Adrenal gland (tissue), 12 donors: Measurements from ENCODE around the gene ALDH8A1. TPM values are rescaled to one million over a fixed set of nuclear protein-coding genes. Genes with fewer than 3 reads are reported as not detected.

Experiments
- DNase-seq, 7 donors: peaks; one replicate each; pipeline ENCODE4 v3.0.0-alpha.2; 2019 to 2020
- H3K27ac ChIP-seq, 5 donors: fragments of 200-600 bp; sonication (generic) in 4 of 5; 1 replicate in 3 of 5; 2 replicates in 2 of 5; pipeline versions ENCODE4 v1.5.1 to v1.8.0; 2016 to 2020; ENCODE audit warnings: mild to moderate bottlenecking in 1 of 5
- H3K27me3 ChIP-seq: fragments of 200-600 bp; 2 replicates; pipeline ENCODE4 v1.8.0; 2021
- H3K36me3 ChIP-seq, 2 donors: fragments of 200-600 bp; replicated peaks in 1 of 2; 1 replicate in 1 of 2; 2 replicates in 1 of 2; pipeline versions ENCODE4 v1.5.1 to v1.8.0; 2018 to 2022
- H3K4me1 ChIP-seq, 2 donors: fragments of 200-600 bp; replicated peaks in 1 of 2; 1 replicate in 1 of 2; 2 replicates in 1 of 2; pipeline versions ENCODE4 v1.5.1 to v1.8.0; 2018 to 2021
- H3K4me3 ChIP-seq, 4 donors: fragments of 200-600 bp; sonication (generic) in 3 of 4; one replicate each; pipeline ENCODE4 v1.5.1; 2016 to 2018
- H3K9me3 ChIP-seq, 3 donors: fragments of 200-600 bp; sonication (generic) in 1 of 3; replicated peaks in 1 of 3; 1 replicate in 2 of 3; 2 replicates in 1 of 3; pipeline versions ENCODE4 v1.5.1 to v1.8.0; 2016 to 2021
- POLR2A ChIP-seq, 2 donors: fragments of 450-650 bp; IDR thresholded peaks; one replicate each; pipeline ENCODE4 v1.6.1; 2017; ENCODE audit warnings: antibody characterized with exemption in 2 of 2, mild to moderate bottlenecking in 2 of 2, moderate library complexity in 1 of 2
- WGBS, 4 donors: extraction: QIAGEN DNeasy Blood & Tissue Kit in 2 of 4; methylation state at CpG; one replicate each; pipeline versions ENCODE4 v1.1.5 to v1.1.7; 2013 to 2017; 5-methylcytosine and 5-hydroxymethylcytosine counted together
- intact Hi-C, 2 donors: fragments of 100-400 bp; cut with DNase I; formaldehyde crosslinking; loops; one replicate each; pipeline versions ENCODE4 v1.14.1 to v1.15.0; 2022 to 2023
- polyA plus RNA-seq, 3 donors: library from polyadenylated mRNA; stranded (reverse); fragments of 200-250 nt in 2 of 3; fragments of 350-450 nt in 1 of 3; fragmentation: Illumina TruSeq in 1 of 3; extraction: RNeasy Lipid Tissue Mini Kit (QIAGEN cat#74804) in 1 of 3; gene quantifications; one replicate each; pipeline ENCODE4 v1.2.3, GENCODE V29; 2013 to 2014
- total RNA-seq, 9 donors: library from RNA; depleted of rRNA in 4 of 9; stranded (reverse); fragments of >200 nt in 4 of 9; fragments of 120-200 nt in 1 of 9; fragmentation: NEBNext Ultra II Directional in 1 of 9; extraction: Animal tissue kit (Norgen Biotek cat#: 25700) in 1 of 9; gene quantifications; one replicate each; pipeline versions ENCODE4 v1.1.0 to v1.2.4, GENCODE V29; 2013 to 2023
- TF ChIP-seq, protein P1 (sequence below), 6 experiments: fragments of 450-650 bp in 4 of 6; fragments of 200-600 bp in 2 of 6; sonication (generic) in 1 of 6; IDR thresholded peaks; 1 replicate in 5 of 6; 2 replicates in 1 of 6; pipeline versions ENCODE4 v1.5.1 to v1.8.0; 2016 to 2021; ENCODE audit warnings: antibody characterized with exemption in 6 of 6, mild to moderate bottlenecking in 2 of 6, moderate library complexity in 1 of 6
- donor health status: healthy with polysubstance abuse.
- donor health status: Bipolar disorder and iron deficiency.
- donor health status: DM: yes; HTN: yes; CAD: no.
- donor health status: DM: no; HTN: no; CAD: no.
- donor health status: DM: no; HTN: no; CAD: no.
- donor health status: DM: yes; HTN: yes; CAD: no.

Gene ALDH8A1
- total and polyA plus RNA-seq, 12 donors: 0.24 to 4.5 (median 0.94) TPM

DNA sequence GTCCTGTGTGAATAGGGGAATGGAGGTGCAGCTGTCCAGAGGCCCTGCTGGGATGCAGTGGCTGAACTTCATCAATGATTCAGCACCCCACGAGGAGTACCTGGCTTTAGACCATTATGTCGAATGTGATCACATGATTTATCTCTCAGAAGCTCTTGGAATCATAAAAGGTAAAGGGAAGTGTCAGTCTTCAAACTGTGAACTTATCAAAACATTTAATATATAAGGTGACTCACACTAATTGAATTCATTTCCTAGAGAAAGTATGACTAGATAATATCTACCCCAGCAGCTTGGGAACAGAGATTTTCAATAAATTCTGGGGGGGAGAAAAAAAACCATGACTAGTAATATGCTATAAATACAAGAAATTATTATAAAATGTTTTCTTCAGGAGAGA, 29.5 kb downstream of the ALDH8A1 start:
- intact Hi-C loops: no loop called here
- H3K27me3 ChIP-seq: no peaks in the 10 kb centered on the region
- no peaks in the 10 kb centered on the region for H3K9me3 ChIP-seq
- H3K27ac ChIP-seq: no peak overlapping the region
- H3K4me3 ChIP-seq: no peak overlapping the region
- no peaks in the 10 kb centered on the region for H3K4me1 ChIP-seq
- 69 to 85% (median 75%) methylated on average over 2 of the region's 2 CpGs for WGBS, 4 donors
- no peak for TF ChIP-seq POLR2A (IDR thresholded peaks at IDR 0.05)
- TF ChIP-seq, protein P1, sequence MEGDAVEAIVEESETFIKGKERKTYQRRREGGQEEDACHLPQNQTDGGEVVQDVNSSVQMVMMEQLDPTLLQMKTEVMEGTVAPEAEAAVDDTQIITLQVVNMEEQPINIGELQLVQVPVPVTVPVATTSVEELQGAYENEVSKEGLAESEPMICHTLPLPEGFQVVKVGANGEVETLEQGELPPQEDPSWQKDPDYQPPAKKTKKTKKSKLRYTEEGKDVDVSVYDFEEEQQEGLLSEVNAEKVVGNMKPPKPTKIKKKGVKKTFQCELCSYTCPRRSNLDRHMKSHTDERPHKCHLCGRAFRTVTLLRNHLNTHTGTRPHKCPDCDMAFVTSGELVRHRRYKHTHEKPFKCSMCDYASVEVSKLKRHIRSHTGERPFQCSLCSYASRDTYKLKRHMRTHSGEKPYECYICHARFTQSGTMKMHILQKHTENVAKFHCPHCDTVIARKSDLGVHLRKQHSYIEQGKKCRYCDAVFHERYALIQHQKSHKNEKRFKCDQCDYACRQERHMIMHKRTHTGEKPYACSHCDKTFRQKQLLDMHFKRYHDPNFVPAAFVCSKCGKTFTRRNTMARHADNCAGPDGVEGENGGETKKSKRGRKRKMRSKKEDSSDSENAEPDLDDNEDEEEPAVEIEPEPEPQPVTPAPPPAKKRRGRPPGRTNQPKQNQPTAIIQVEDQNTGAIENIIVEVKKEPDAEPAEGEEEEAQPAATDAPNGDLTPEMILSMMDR (IDR thresholded peaks at IDR 0.05): no peak
- H3K36me3 ChIP-seq: no peaks in the 10 kb centered on the region
- DNase-seq: no peak

DNA sequence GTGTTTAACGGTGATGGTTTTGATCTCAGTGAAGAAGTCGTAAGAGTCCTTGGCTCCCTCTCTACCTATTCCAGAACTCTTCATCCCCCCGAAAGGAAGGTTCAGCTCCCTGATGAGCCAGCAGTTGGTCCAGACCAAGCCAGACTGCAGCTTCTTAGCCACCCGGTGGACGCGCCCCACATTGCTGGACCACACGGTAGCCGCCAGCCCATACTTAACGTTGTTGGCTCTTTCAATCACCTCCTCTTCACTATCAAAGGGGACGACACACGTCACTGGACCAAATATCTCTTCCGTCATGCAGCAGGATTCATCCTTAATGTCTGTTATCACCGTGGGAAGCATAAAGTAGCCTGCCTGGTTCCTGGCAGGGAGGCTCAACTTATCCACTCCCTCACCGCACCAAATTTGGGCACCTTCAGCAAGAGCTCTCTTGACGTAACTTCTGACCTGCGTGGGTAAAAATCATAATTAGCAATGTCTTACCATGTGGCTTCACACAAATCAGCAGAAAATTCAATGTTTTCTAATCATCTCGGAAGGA, 31.4 kb downstream of the ALDH8A1 start:
- Histone ChIP-seq H3K4me1 (no peaks in the 10 kb centered on the region), H3K36me3 (no peaks in the 10 kb centered on the region), H3K27me3 (no peaks in the 10 kb centered on the region), H3K9me3 (no peaks in the 10 kb centered on the region), H3K4me3 (no peak overlapping the region), H3K27ac (no peak overlapping the region)
- intact Hi-C loops: no loop called here
- no peak for TF ChIP-seq POLR2A (IDR thresholded peaks at IDR 0.05)
- TF ChIP-seq, protein P1 (IDR thresholded peaks at IDR 0.05): no peak
- no peak for DNase-seq
- WGBS, 4 donors: 90 to 94% (median 92%) methylated on average over 14 to 17 of the region's 17 CpGs

DNA sequence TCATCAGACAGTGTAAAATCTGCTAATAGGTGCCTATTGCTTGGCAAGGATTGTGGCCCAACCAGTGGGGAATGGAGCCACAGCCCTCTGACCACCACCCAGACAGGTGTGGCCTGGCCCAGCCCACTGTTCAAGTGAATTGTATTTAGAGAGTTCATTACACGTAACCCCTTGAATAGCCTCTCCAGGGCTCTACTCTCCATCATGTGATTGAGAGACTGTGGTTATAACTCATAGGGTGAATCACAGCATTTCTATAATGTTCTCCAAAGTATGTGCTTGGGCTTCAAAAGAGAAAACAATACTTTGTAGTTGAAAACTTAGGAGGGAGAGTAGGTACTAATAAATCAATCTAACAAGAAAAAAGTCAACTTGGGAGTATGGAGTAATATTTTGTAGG, 38.4 kb downstream of the ALDH8A1 start:
- peaks cover 4 to 28% of the 10 kb centered on the region in 2 donors for H3K4me1 ChIP-seq
- WGBS, 4 donors: 92 to 100% (median 97%) methylated on average over 1 of the region's 1 CpG
- H3K27me3 ChIP-seq: no peaks in the 10 kb centered on the region
- DNase-seq: no peak
- H3K4me3 ChIP-seq: no peak overlapping the region
- no peaks in the 10 kb centered on the region for H3K9me3 ChIP-seq
- H3K36me3 ChIP-seq: no peaks in the 10 kb centered on the region
- intact Hi-C loops: no loop called here
- H3K27ac ChIP-seq: peak overlapping the region in 1 of 5 donors; percentile 55
- TF ChIP-seq POLR2A (IDR thresholded peaks at IDR 0.05): no peak
- TF ChIP-seq, protein P1 (IDR thresholded peaks at IDR 0.05): no peak

DNA sequence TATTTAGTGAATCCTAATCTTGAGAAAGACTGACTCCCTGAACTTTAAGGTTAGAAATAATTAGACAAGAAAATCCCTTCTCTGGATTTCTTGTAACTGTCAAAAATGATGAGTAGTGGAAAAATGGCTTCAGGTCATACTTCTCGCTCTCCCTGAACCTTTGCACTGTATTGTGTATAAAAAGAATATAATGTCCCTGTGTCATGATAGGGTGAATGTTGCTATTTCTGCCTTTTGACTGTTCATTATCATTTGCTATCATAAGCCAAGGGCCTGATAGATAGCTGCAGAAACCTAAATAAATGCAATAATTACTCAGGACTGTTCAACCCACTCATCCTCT, 39.3 kb downstream of the ALDH8A1 start:
- no peaks in the 10 kb centered on the region for H3K9me3 ChIP-seq
- DNase-seq: no peak
- H3K4me1 ChIP-seq: peaks cover 4 to 28% of the 10 kb centered on the region in 2 donors
- WGBS, 4 donors: 67 to 83% (median 71%) methylated on average over 1 of the region's 1 CpG
- H3K4me3 ChIP-seq: no peak overlapping the region
- no peaks in the 10 kb centered on the region for H3K27me3 ChIP-seq
- intact Hi-C loops: no loop called here
- no peaks in the 10 kb centered on the region for H3K36me3 ChIP-seq
- peak overlapping the region in 1 of 5 donors; percentile 71 for H3K27ac ChIP-seq
- TF ChIP-seq, protein P1 (IDR thresholded peaks at IDR 0.05): no peak
